ENCODE measurements around the gene GEMIN5. TPM values are rescaled to one million over a fixed set of nuclear protein-coding genes. Genes with fewer than 3 reads are reported as not detected.

The GEMIN5 gene
- 34.2 and 35.8 TPM in 2 replicates for total RNA-seq (2021)
- long read RNA-seq, full-length matches to known transcripts: 10 of 197 reads
- long read RNA-seq, partial matches to known transcripts: 173 of 197 reads
- long read RNA-seq, other reads (novel, unspliced or antisense): 14 of 197 reads

GRCh38 chr5:154937718-154938466, at the start of gene GEMIN5:
Gene GEMIN5, minus strand, starts transcription at chr5:154938211. Its CDS starts 78 bp downstream, at chr5:154938133.
- Mint-ChIP-seq H3K9me3 (no peaks in the 10 kb centered on the region), H3K36me3 (ENCODE audit: insufficient read depth in 1 of 3, low read depth in 3 of 3) (peaks cover 13 to 22% (median 21%) of the 10 kb centered on the region in 3 experiments; a peak in 6 of 7 replicates), H3K4me3 (peak within 1 kb of the TSS; percentile 90), H3K27me3 (ENCODE audit: low read depth) (no peaks in the 10 kb centered on the region), H3K4me1 (peaks cover 13 to 16% of the 10 kb centered on the region in 2 experiments), H3K27ac (peak within 1 kb of the TSS in 2 of 3 experiments; percentile 25 to 83; a peak in 2 of 7 replicates)
- Histone ChIP-seq H3K27ac (ENCODE audit: insufficient read length, low read depth, low read length) (no peak within 1 kb of the TSS), H2BK120ac (ENCODE audit: low read depth, low read length, poor library complexity, severe bottlenecking) (no peak within 1 kb of the TSS), H3K14ac (ENCODE audit: insufficient read depth, low read length) (no peak within 1 kb of the TSS; the same call in 1 of the 2 replicates), H3K9ac (ENCODE audit: extremely low read depth, insufficient read length, low read length) (peak within 1 kb of the TSS; percentile 59), H3K4me2 (ENCODE audit: insufficient read depth, insufficient read length, low read length) (peak within 1 kb of the TSS; percentile 86), H3K23me2 (ENCODE audit: insufficient read length, low read depth, low read length, poor library complexity, severe bottlenecking) (peaks cover 8% of the 10 kb centered on the region), H2BK15ac (ENCODE audit: low read depth, low read length) (no peak within 1 kb of the TSS), H3K79me2 (ENCODE audit: insufficient read depth, low read length) (peaks cover 9% of the 10 kb centered on the region), H2BK20ac (ENCODE audit: low read depth, low read length, poor library complexity, severe bottlenecking) (no peak within 1 kb of the TSS), H2BK12ac (ENCODE audit: insufficient read length, low read depth, low read length) (no peak within 1 kb of the TSS), H2AFZ (ENCODE audit: low read length) (no peak within 1 kb of the TSS), H3T11ph (ENCODE audit: low read length) (no peak within 1 kb of the TSS), H4K8ac (replicated peaks; ENCODE audit: insufficient read length, low read depth, low read length) (no peak within 1 kb of the TSS), H3K18ac (ENCODE audit: insufficient read length, low read depth, low read length) (peak within 1 kb of the TSS; percentile 37), H3K56ac (ENCODE audit: insufficient read length, low read depth, low read length) (no peak within 1 kb of the TSS), H4K20me1 (ENCODE audit: control insufficient read depth, insufficient read depth, insufficient read length) (no peaks in the 10 kb centered on the region), H3K9me3 (ENCODE audit: control insufficient read depth, low read depth, low read length) (no peaks in the 10 kb centered on the region), H3K4ac (ENCODE audit: low read depth, low read length) (no peak within 1 kb of the TSS), H2AK5ac (ENCODE audit: insufficient read length, low read length) (no peak within 1 kb of the TSS), H3K23ac (ENCODE audit: insufficient read length, low read depth, low read length) (no peak within 1 kb of the TSS), H4K5ac (ENCODE audit: insufficient read length, low read depth, low read length) (no peak within 1 kb of the TSS), H2BK5ac (ENCODE audit: insufficient read length, low read length) (no peak within 1 kb of the TSS), H3K4me1 (ENCODE audit: insufficient read depth, low read length) (no peaks in the 10 kb centered on the region; the same call in 1 of the 2 replicates), H3K27me3 (ENCODE audit: insufficient read depth, low read length) (no peaks in the 10 kb centered on the region), H3K79me1 (ENCODE audit: insufficient read depth, low read depth, low read length, poor library complexity, severe bottlenecking) (no peaks in the 10 kb centered on the region), H4K91ac (ENCODE audit: insufficient read length, low read depth, low read length) (no peak within 1 kb of the TSS)
- peak; percentile 93 for DNase-seq
- whole genome bisulfite sequencing (ENCODE audit: extremely low coverage, insufficient read length, low lambda C conversion rate): no CpG with 5 or more reads among the region's 61 CpGs
- no peak for TF ChIP-seq CTCF (conservative IDR thresholded peaks at IDR 0.05)
